Measurements from ENCODE around the gene BNIP2.
"Not testable (repeated sequence)": the region's sequence is repeated elsewhere in the genome, so short reads cannot be mapped to it uniquely, and the experiment has no call there.

The BNIP2 gene

GRCh38 chr15:59688782-59689625 lies at the start of gene BNIP2:
TSS of gene BNIP2 (minus strand) at chr15:59689320. CDS start at chr15:59682457, 6,863 bp downstream.
- DNase-seq (ENCODE audit: low read depth), result peak; percentile 98

- no peak for DNase-seq (ENCODE audit: low read depth)
Measured at GRCh38 chr15:59738676-59739075, 49.6 kb upstream of the BNIP2 start.

- DNase-seq (ENCODE audit: low read depth), result no peak
Measured at GRCh38 chr15:59736181-59736580, 47.1 kb upstream of the BNIP2 start.

- no peak for DNase-seq (ENCODE audit: low read depth)
Measured at GRCh38 chr15:59725151-59725486, 36.0 kb upstream of the BNIP2 start.

- peak; percentile 3 for DNase-seq (ENCODE audit: low read depth)
Measured at GRCh38 chr15:59723687-59724346, 34.7 kb upstream of the BNIP2 start.

- DNase-seq (ENCODE audit: low read depth), result no peak
Measured at GRCh38 chr15:59722476-59722875, 33.4 kb upstream of the BNIP2 start.

- DNase-seq (ENCODE audit: low read depth), result no peak
Measured at GRCh38 chr15:59722037-59722436, 32.9 kb upstream of the BNIP2 start.

GRCh38 chr15:59721411-59721810 lies 32.3 kb upstream of the BNIP2 start:
- no peak for DNase-seq (ENCODE audit: low read depth)

GRCh38 chr15:59713177-59713576 lies 24.1 kb upstream of the BNIP2 start:
- no peak for DNase-seq (ENCODE audit: low read depth)

GRCh38 chr15:59711451-59712243 lies 22.5 kb upstream of the BNIP2 start:
- no peak for DNase-seq (ENCODE audit: low read depth)

GRCh38 chr15:59707619-59708018 lies 18.5 kb upstream of the BNIP2 start:
- no peak for DNase-seq (ENCODE audit: low read depth)

GRCh38 chr15:59703979-59704796 lies 15.1 kb upstream of the BNIP2 start:
- DNase-seq (ENCODE audit: low read depth), result peak; percentile 65

- DNase-seq (ENCODE audit: low read depth), result no peak
Measured at GRCh38 chr15:59702351-59702750, 13.2 kb upstream of the BNIP2 start.

- DNase-seq (ENCODE audit: low read depth), result no peak
Measured at GRCh38 chr15:59701880-59702279, 12.8 kb upstream of the BNIP2 start.

GRCh38 chr15:59699810-59700431 lies 10.8 kb upstream of the BNIP2 start:
- DNase-seq (ENCODE audit: low read depth), result no peak

- not testable (repeated sequence) for DNase-seq (ENCODE audit: low read depth)
Measured at GRCh38 chr15:59698065-59698464, 8.9 kb upstream of the BNIP2 start.

- no peak for DNase-seq (ENCODE audit: low read depth)
Measured at GRCh38 chr15:59696332-59696731, 7.2 kb upstream of the BNIP2 start.

GRCh38 chr15:59694779-59695178 lies 5.7 kb upstream of the BNIP2 start:
- DNase-seq (ENCODE audit: low read depth), result no peak

GRCh38 chr15:59691194-59691805 lies 2.2 kb upstream of the BNIP2 start:
- peak; percentile 39 for DNase-seq (ENCODE audit: low read depth)

GRCh38 chr15:59689626-59690236 lies 611 bp upstream of the BNIP2 start:
- DNase-seq (ENCODE audit: low read depth), result peak; percentile 70

GRCh38 chr15:59688423-59688781 lies 718 bp downstream of the BNIP2 start:
- peak; percentile 80 for DNase-seq (ENCODE audit: low read depth)
